ENCODE measurements around the gene TAF1C.

TAF1C gene

DNA sequence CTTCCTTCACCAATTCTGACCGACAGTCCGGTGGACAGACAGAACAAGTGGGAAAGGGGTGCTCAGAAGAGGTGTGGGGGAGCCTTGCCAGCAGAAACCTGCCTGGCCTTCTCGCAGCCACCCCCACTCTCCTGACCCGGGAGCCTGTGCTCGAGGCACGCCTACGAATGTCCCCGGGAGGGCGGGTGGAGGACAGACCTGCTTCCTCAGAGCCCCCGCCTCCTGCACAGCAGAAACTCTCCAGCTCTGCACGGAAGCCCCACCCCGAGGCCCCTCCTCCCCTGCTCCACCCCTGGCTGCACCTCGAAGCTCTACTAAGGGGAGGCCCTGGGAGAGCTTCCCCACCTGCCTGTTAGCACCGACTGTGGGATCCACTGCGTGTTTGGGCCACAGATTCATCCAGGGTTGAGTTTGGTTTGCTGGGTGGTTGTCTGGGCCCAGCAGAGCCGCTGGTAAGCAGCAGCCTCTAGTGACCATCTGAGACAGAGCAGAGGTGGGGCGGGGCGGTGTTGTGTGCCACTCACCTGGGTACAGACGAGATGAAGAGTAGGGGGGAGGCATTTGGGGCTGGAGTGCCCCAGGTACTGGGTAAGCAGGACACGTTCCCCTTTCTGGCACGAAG, 6.2 kb downstream of the TAF1C start:
- TF ChIP-seq, protein P1, sequence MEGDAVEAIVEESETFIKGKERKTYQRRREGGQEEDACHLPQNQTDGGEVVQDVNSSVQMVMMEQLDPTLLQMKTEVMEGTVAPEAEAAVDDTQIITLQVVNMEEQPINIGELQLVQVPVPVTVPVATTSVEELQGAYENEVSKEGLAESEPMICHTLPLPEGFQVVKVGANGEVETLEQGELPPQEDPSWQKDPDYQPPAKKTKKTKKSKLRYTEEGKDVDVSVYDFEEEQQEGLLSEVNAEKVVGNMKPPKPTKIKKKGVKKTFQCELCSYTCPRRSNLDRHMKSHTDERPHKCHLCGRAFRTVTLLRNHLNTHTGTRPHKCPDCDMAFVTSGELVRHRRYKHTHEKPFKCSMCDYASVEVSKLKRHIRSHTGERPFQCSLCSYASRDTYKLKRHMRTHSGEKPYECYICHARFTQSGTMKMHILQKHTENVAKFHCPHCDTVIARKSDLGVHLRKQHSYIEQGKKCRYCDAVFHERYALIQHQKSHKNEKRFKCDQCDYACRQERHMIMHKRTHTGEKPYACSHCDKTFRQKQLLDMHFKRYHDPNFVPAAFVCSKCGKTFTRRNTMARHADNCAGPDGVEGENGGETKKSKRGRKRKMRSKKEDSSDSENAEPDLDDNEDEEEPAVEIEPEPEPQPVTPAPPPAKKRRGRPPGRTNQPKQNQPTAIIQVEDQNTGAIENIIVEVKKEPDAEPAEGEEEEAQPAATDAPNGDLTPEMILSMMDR (IDR thresholded peaks at IDR 0.05): no peak

DNA sequence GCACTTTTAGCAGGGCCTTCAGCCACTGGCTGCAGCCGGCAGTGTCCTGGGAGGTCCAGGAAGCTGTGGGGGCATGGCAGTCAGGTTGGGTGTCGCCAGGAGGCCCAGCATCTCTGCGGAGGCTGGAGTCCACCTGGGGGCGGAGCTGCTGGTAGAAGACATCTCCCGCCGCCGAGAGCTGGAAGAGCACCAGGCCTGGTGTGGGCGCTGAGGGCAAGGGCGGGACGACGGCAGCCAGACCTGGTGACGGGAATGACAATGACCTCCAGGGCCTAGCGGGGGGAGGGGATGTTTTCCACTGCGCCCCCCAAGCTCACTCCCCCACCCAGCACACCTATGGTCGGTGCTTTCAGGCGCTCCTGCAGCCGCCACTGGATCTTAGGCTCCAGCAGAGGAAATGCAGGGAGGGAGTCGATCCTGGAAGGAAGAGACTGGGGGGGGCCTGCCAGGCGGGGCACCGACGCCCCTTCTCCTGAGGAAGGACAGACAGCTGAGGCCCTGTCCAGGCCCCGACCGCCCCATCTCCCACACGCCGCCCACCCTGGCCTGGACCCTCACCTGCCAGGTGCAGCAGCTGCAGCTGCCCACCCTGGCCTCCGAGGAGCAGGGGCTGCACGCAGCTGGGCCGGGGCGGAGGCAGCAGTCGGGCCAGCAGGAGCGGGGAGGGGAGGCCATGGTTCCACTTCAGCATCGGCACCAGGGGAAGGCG, 7.1 kb downstream of the TAF1C start:
- TF ChIP-seq, protein P1 (IDR thresholded peaks at IDR 0.05): no peak

DNA sequence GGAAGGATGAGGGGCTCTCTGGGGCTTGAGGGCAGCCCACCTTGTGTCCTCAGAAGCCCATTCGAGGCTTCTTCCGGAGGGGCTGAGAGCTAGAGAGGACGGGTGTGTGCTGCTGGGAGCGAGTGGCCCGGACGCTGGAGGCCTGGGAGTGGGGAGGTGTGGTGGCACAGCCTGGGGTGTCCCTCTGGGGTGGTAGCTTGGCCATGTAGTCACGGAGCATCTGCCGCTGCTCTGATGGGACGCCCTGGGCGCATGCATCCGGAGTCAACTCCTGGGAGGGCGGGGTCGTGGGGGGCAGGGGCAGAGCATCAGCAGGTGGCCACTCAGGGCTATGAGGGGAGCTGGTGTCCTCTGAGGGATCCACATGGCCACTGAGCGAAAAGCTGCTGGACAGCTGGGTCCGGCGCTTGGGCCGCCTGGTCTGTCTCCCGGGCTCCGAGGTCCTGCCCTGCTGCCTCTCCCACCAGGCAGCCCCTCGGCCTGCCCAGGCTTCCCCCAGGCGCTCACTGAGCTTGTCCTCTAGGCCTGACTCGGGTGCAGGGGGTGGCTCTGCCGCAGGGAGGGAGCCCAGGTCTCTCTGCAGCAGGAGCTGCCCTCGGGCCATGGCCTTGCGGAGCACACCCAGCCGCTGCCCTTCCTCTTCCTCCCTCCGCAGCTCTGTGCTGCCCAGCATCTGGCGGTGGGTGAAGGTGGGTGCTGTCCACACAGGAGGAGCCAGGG, 7.8 kb downstream of the TAF1C start:
- TF ChIP-seq, protein P1 (IDR thresholded peaks at IDR 0.05): no peak

DNA sequence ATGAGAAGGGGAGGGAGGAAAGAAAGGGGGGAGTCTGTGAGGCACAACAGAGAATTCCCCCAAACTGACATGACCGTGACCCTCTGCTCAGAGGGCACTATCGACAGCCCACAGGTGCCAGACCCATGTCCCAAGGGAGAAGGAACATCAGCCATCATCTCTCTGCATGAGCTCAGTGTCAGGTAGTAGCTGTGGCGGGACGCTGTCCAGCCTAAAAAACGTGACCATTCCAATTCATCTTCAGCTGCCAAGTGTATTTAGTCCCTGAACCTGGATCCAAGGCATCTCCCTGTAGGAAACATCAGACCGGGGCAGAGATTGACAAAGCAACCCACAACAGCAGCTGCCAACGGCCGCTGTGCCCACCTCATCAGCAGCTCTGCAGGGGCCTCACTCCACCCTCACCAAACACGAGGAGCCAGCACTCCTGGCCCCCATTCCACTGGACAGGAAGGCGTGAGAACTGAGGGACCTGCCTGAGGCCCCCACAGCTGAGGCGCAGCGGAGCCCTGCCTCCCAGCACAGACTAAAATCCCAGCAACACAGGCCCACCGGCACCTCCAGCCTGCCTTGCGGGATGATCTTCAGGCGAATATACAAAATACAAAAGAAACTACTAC, 8.6 kb downstream of the TAF1C start:
- TF ChIP-seq, protein P1 (IDR thresholded peaks at IDR 0.05): no peak

DNA sequence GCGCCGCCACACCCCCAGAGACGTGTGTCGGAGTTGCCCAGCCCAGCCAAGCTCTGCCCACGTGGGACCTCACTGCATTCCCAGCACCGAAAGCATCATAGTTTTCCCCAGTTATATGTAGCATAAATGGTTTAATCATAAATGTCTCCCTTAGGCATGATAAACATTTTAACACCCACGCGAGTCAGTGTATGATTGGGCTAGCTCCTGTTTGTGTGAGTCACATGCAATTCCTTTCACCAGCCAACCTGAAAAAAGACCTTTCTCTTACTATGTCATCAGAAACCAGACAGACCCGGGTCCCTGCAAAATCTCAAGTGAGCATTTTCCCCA, 9.2 kb downstream of the TAF1C start:
- TF ChIP-seq, protein P1 (IDR thresholded peaks at IDR 0.05): no peak

DNA sequence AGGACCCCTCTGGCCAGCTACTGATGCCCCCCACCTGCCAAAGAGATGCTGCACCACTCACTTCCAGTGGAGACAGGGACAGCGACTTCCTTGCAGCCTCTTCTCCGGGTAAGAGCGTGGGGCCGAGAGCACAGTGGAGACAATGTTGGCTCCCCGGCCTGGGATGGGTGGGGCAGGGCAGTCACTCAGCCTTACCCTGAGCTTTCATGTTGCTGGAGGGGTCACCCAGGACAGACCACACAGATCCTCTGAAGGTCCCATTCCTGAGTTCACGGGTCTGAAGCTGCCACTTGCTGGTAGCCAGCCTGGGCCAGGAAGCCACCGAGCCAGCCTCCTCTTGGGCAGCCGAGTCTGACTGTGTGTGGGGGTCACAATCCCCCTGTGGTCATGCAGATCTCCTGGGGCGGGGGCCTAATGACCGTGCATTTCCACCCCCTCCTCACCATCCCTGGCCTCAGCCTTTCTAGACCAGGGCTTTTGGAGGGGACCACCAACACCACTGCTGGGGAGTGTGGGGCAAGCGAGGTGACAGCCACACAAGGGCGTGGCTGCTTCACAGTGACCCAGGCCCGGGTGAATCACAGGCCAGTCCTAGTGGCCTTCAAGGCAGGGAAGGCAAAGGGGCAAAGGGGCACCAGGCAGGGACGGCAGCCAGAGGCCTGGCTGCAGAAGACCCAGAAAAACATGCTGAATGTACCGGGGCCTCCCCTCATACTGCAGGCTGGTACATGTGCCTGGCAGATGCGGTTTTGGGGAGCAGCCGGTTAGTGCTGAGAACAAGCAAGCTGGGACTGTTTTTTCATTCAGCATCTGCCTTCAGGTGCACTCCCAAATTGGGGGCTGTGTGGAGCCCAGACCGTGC, 10.4 kb downstream of the TAF1C start:
- TF ChIP-seq, protein P1 (IDR thresholded peaks at IDR 0.05): no peak
